ACC112 (cell line): ENCODE data around the gene BSN.

ENCODE experiments used
- H2AFZ ChIP-seq: fragments of 200-600 bp; sonication (generic); one replicate; pipeline ENCODE4 v1.6.0; 2017; ENCODE audit warnings: antibody characterized with exemption, low read length; ENCODE audit not compliant: unreplicated experiment
- H3K27ac ChIP-seq: fragments of 200-600 bp; sonication (generic); 2 replicates; pipeline ENCODE4 v1.5.1; 2014; ENCODE audit warnings: low read depth, mild to moderate bottlenecking, antibody characterized with exemption, low read length, moderate library complexity
- H3K27me3 ChIP-seq: fragments of 200-600 bp; sonication (generic); 2 replicates; pipeline ENCODE4 v1.6.1; 2014; ENCODE audit warnings: mild to moderate bottlenecking, antibody characterized with exemption, low read length, moderate library complexity, mixed read lengths; ENCODE audit not compliant: insufficient read depth
- H3K36me3 ChIP-seq: fragments of 200-600 bp; sonication (generic); 2 replicates; pipeline ENCODE4 v1.6.1; 2016; ENCODE audit warnings: mild to moderate bottlenecking, antibody characterized with exemption, low read length, moderate library complexity, mixed read lengths; ENCODE audit not compliant: insufficient read depth
- H3K4me1 ChIP-seq: fragments of 200-600 bp; sonication (generic); one replicate; pipeline ENCODE4 v1.6.1; 2016; ENCODE audit warnings: low read length, mixed read lengths; ENCODE audit not compliant: insufficient read depth, unreplicated experiment, control insufficient read depth
- H3K4me3 ChIP-seq: fragments of 200-600 bp; sonication (generic); 2 replicates; pipeline ENCODE4 v1.5.1; 2014; ENCODE audit warnings: mild to moderate bottlenecking, low read depth, low read length
- H3K79me2 ChIP-seq: fragments of 200-600 bp; sonication (generic); one replicate; pipeline ENCODE4 v1.6.0; 2016; ENCODE audit warnings: low read length; ENCODE audit not compliant: control insufficient read depth, unreplicated experiment, insufficient read depth

BSN gene

DNA sequence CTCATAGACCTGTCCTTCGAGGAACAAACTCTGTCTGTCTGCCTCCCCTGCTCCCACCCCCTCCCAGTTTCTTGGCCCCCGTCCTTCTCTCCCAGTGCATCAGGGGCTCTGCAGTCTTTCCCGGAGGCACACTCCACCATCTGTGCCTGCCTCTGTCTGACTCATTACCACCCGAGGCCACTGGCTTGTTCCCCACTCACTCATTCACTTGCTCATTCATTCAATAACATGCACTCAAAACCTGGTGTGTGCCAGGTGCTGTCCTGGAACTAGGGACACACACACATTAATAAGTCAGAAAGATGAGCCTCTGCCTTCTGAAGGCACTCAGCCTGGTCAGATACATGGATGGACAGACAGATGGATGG, 152.8 kb downstream of the BSN start:
- no peak overlapping the region for H2AFZ ChIP-seq
- H3K27ac ChIP-seq = no peak overlapping the region
- H3K4me3 ChIP-seq = no peak overlapping the region
- H3K36me3 ChIP-seq = no peaks in the 10 kb centered on the region
- H3K79me2 ChIP-seq = no peaks in the 10 kb centered on the region
- no peaks in the 10 kb centered on the region for H3K4me1 ChIP-seq
- H3K27me3 ChIP-seq = no peaks in the 10 kb centered on the region

DNA sequence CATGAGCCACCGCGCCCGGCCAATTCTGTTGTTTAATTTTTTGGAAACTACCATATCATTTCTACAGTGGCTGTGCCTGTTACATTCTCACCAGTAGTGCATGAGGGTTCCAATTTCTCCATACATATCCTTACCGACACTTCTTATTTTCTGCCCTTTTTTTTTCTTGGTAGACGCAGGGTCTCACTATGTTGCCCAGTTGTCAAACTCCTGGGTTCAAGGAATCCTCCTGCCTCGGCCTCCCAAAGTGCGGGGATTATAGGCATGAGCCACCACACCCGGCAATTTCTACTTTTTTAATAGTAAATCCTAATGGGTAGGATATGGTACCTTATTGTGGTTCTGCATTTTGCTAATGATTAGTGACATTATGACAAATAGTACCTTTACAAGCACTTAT, 155.6 kb downstream of the BSN start:
- H3K27me3 ChIP-seq = no peaks in the 10 kb centered on the region
- no peaks in the 10 kb centered on the region for H3K79me2 ChIP-seq
- no peaks in the 10 kb centered on the region for H3K4me1 ChIP-seq
- no peak overlapping the region for H2AFZ ChIP-seq
- H3K4me3 ChIP-seq = no peak overlapping the region
- no peak overlapping the region for H3K27ac ChIP-seq
- no peaks in the 10 kb centered on the region for H3K36me3 ChIP-seq

DNA sequence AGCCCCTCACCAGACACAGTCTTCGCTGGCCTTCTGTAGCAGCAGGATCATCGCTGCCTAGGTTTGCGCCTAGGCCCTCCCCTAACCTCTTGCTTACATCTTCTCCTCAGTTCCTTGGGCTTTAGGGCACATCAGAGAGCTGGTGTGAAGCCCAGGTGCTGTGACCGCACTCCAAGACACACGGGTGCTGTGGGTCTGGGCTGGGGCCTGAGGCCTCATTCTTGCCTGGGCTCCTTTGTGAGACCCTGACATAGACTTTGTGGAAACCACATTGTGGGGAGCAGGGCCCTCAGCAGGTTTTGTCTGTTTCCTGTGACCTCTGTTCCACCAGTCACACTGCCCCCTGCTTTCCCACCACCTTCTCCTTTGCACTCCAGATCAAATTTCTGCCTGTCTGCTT, 157.2 kb downstream of the BSN start:
- H3K36me3 ChIP-seq = no peaks in the 10 kb centered on the region
- no peak overlapping the region for H2AFZ ChIP-seq
- H3K27ac ChIP-seq = no peak overlapping the region
- H3K27me3 ChIP-seq = no peaks in the 10 kb centered on the region
- H3K79me2 ChIP-seq = no peaks in the 10 kb centered on the region
- no peaks in the 10 kb centered on the region for H3K4me1 ChIP-seq
- no peak overlapping the region for H3K4me3 ChIP-seq

DNA sequence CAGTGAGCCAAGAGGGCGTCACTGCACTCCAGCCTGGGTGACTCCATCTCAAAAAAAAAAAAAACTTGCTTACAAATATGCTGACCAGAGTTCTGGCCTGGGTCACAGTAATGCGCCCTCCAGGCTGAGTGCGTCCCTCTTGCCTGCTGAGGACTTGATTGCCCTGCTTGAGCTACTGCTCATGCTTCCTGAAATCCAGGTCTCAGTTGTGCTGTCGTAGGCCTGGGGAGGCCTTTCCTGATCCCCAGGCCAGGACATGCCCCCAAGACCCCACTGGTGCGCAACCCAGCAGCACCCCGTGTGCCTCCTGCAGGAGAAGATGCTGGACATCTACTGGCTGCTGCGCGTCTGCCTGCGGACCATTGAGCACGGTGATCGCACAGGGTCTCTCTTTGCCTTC, 157.9 kb downstream of the BSN start:
- H3K27me3 ChIP-seq = no peaks in the 10 kb centered on the region
- H3K79me2 ChIP-seq = no peaks in the 10 kb centered on the region
- H3K4me1 ChIP-seq = no peaks in the 10 kb centered on the region
- H2AFZ ChIP-seq = no peak overlapping the region
- no peak overlapping the region for H3K27ac ChIP-seq
- H3K36me3 ChIP-seq = no peaks in the 10 kb centered on the region
- H3K4me3 ChIP-seq = no peak overlapping the region

DNA sequence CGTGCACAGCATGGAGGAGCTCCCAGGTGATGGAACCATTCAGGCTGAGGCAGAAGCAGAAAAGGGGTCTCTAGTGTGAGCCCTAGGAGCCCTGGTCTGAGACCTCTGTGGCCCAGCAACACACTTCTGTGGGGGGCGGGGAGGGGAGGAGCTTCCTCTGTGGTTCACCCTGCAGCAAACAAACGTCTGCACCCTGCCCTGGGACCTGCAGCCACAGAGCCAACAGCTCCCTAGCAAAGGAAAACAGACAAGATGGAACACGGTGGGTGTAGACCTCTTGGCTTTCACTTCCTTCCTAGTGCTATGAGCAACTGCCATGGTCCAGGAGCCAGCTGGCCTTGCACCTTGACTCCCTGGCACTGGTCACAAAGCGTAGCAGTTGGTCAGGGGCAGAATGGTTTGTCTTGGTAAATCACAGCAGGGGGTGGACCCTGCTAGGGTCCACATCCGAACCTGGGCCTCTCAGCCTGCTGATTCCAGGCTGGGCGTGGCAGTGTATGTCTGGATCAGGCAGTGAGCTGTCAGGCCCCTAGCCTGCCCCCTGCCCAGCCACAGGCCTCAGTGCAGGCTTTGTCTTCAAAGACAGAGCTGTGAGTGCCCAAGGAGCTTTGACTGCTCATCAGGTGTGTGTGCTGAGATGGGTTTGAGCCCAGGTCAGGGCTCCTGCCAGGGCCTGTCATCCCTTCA, 158.5 kb downstream of the BSN start:
- Histone ChIP-seq H3K27ac (no peak overlapping the region), H2AFZ (no peak overlapping the region), H3K4me1 (no peaks in the 10 kb centered on the region), H3K36me3 (no peaks in the 10 kb centered on the region), H3K4me3 (no peak overlapping the region), H3K79me2 (no peaks in the 10 kb centered on the region), H3K27me3 (no peaks in the 10 kb centered on the region)

DNA sequence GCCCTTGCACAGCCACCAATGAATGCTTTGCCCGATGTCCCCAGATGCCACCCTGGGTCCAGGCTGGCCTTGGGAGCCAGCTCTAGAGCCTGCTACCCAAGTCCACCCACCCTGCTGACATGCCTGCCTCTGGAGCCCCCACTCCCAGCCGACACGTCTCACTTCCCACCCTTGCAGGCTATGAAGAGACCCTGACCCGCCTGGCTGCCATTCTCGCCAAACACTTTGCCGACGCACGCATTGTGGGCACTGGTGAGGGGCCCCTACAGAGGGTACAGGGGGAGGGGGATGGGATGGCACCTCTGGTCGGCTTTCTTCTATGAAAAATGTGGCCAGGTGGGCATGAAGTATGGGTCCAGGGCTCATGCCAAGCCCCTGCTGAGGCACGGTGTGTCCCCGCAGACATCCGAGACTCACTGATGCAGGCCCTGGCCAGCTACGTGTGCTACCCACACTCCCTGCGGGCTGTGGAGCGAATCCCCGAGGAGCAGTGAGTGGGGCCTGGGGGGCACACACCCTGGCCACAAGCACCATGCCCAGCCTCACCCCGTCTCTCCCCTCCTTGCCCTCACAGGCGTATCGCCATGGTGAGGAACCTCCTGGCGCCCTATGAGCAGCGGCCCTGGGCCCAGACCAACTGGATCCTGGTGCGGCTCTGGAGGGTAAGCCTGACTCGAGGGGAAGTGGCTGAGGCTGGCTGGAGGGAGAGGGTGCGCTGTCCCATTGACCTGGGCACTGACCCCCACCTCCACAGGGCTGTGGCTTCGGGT, 159.2 kb downstream of the BSN start:
- H2AFZ ChIP-seq = no peak overlapping the region

DNA sequence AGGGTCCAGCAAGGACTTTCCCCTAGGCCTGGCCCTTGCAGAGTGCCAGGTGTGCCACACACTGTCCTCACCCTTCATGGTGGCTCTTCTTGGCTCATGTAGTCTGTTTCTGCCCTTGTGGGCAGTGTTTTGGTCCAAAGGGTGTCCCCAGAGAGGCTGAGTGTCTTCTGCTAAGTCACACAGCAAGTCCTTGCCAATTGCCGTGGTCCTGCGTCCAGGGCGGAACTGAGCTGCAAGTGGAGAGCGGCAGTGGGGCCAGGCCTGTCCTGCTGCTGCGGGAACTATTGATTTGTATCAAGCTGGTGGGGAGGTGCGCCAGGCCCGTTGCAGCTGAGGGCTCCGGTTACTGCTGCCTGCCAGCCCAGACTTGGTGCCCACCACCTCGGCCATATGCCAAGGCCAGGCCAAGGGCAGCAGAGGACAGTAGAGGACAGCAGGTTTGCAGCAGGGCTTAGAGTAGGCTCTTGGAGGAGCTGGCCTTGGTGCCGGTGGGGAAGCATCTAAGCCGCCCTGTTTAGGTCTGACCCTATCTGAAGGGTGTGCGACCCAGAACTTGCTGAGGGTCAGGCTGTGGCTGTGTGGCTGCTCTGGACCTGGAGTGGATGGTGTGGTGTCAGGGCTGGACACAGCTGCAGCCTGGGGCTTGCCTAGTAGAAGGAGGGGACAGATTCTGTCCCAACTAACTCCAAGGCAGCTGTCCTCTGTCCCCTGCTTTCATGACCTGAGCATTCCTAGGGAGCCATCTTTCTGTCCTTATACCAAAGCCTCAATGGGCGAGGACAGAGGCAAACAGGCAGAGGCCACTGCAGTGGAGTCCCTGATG, 160.7 kb downstream of the BSN start:
- H3K79me2 ChIP-seq = no peaks in the 10 kb centered on the region
- H3K27me3 ChIP-seq = no peaks in the 10 kb centered on the region
- no peaks in the 10 kb centered on the region for H3K4me1 ChIP-seq
- no peak overlapping the region for H3K27ac ChIP-seq
- no peak overlapping the region for H2AFZ ChIP-seq
- no peak overlapping the region for H3K4me3 ChIP-seq
- H3K36me3 ChIP-seq = no peaks in the 10 kb centered on the region

More for the DNA sequence above, 159.2 kb downstream of the BSN start:
- no peak overlapping the region for H3K27ac ChIP-seq
- no peaks in the 10 kb centered on the region for H3K79me2 ChIP-seq
- H3K27me3 ChIP-seq = no peaks in the 10 kb centered on the region
- no peaks in the 10 kb centered on the region for H3K36me3 ChIP-seq
- H3K4me3 ChIP-seq = no peak overlapping the region
- H3K4me1 ChIP-seq = no peaks in the 10 kb centered on the region

DNA sequence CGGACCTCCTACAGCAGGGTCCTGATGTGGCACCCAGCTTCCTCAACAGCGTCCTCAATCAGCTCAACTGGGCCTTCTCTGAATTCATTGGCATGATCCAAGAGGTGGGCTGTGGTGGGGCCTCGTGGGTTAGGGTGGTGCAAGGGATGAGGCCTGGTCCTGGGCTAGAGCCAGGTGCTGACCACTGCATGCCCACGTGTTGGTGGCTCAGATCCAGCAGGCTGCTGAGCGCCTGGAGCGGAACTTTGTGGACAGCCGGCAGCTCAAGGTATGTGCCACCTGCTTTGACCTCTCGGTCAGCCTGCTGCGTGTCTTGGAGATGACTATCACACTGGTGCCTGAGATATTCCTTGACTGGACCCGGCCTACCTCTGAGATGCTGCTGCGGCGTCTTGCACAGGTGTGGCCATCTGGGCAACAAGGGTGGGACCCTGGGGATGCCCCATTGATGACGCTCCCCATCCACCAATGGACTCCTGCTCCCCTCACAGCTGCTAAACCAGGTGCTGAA, 161.4 kb downstream of the BSN start:
- Histone ChIP-seq H2AFZ (no peak overlapping the region), H3K4me1 (no peaks in the 10 kb centered on the region), H3K79me2 (no peaks in the 10 kb centered on the region), H3K4me3 (no peak overlapping the region), H3K36me3 (no peaks in the 10 kb centered on the region), H3K27me3 (no peaks in the 10 kb centered on the region), H3K27ac (no peak overlapping the region)

DNA sequence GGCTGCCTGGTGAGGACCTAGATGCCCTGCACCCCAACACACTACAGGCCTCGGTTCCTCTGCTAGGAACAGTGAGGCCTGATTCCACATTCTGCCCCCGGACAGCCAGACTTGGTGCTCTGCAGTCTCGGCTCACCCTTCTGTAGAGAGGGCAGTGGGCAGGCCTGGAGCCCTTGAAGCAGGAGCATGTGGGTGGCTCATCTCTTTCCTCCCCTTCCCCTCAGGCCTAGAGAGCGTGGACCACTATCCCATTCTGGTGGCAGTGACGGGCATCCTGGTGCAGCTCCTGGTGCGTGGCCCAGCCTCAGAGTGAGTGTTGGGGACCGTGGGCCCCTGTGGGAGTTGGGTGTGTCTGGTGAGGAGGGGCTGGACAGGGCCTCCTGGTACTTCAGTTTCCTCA, 161.9 kb downstream of the BSN start:
- Histone ChIP-seq H3K27ac (no peak overlapping the region), H3K79me2 (no peaks in the 10 kb centered on the region), H3K4me1 (no peaks in the 10 kb centered on the region), H2AFZ (no peak overlapping the region), H3K4me3 (no peak overlapping the region), H3K27me3 (no peaks in the 10 kb centered on the region), H3K36me3 (no peaks in the 10 kb centered on the region)

DNA sequence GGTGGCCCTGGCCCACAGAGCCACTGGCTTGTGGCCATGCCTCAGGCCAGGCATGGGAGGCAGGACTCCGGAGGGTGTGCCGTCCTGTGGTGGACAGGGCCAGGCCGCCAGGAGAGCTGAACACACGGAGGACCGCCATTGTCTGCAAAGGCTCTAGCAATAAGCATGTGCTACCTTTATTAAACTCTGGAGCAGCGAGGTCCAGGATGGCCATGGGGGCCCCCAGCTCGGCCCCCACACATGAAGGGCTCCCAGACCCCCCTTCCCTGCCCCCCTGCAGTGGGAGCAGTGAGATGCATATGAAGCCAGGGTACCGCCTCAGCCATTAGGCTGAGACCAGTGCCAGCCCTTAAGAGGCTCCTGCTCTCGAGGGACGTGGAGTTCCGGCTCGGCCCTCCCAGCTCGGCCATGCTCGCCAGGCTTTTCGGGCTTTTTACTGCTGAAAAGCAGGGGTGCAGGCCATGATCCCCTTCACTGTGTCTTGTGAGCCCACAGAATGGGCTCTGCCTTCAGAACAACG, 162.5 kb downstream of the BSN start:
- no peaks in the 10 kb centered on the region for H3K36me3 ChIP-seq
- H3K4me3 ChIP-seq = no peak overlapping the region
- no peaks in the 10 kb centered on the region for H3K27me3 ChIP-seq
- H3K27ac ChIP-seq = no peak overlapping the region
- no peaks in the 10 kb centered on the region for H3K79me2 ChIP-seq
- H2AFZ ChIP-seq = no peak overlapping the region
- H3K4me1 ChIP-seq = no peaks in the 10 kb centered on the region
